GM19239 (cell line): Measurements from ENCODE around the gene GRID2IP.
"Not testable (repeated sequence)": the region's sequence is repeated elsewhere in the genome, so short reads cannot be mapped to it uniquely, and the experiment has no call there.

Experiments used
- DNase-seq: peaks from one replicate; pipeline ENCODE4 v3.0.0; 2011; ENCODE audit warnings: low spot score; ENCODE audit not compliant: insufficient read length
- FAIRE-seq: peaks from 2 replicates; lab custom pipeline; 2011; peaks lifted over from hg19 to GRCh38; lab: Jason Lieb, UNC

The GRID2IP gene

GRCh38 chr7:6551016-6551511, at the start of gene GRID2IP:
TSS of gene GRID2IP (minus strand) at chr7:6551461. CDS start at chr7:6551436, 25 bp downstream.
- no peak for FAIRE-seq

GRCh38 chr7:6600093-6600492, 48.8 kb upstream of the GRID2IP start:
- FAIRE-seq (no peak), DNase-seq (no peak)

More at GRCh38 chr7:6551016-6551511, at the start of gene GRID2IP:
- DNase-seq: no peak

- DNase-seq (no peak), FAIRE-seq (no peak)
Observed at GRCh38 chr7:6590645-6591110, 39.4 kb upstream of the GRID2IP start.

- peak; percentile 85 for DNase-seq
Observed at GRCh38 chr7:6589829-6590644, 38.8 kb upstream of the GRID2IP start, which contains the start of gene INTS15. TSS of gene INTS15 (plus strand) at chr7:6590021. CDS start at chr7:6590284, 263 bp downstream.

GRCh38 chr7:6589151-6589828, 38.0 kb upstream of the GRID2IP start:
- FAIRE-seq (no peak), DNase-seq (no peak)

More at GRCh38 chr7:6589829-6590644, 38.8 kb upstream of the GRID2IP start, which contains the start of gene INTS15:
- FAIRE-seq: peak; percentile 45

GRCh38 chr7:6588566-6588965, 37.3 kb upstream of the GRID2IP start:
- no peak for DNase-seq
- FAIRE-seq: no peak

GRCh38 chr7:6585746-6586432, 34.6 kb upstream of the GRID2IP start:
- not testable (repeated sequence) for DNase-seq, FAIRE-seq

- no peak for FAIRE-seq
Observed at GRCh38 chr7:6579446-6579845, 28.2 kb upstream of the GRID2IP start.

GRCh38 chr7:6578114-6579084, 27.1 kb upstream of the GRID2IP start:
- FAIRE-seq (no peak), DNase-seq (no peak)

More at GRCh38 chr7:6579446-6579845, 28.2 kb upstream of the GRID2IP start:
- no peak for DNase-seq

GRCh38 chr7:6577369-6578113, 26.3 kb upstream of the GRID2IP start, which contains the start of gene ZDHHC4:
TSS of gene ZDHHC4 (plus strand) at chr7:6577454. CDS start at chr7:6580562, 3,108 bp downstream.
- DNase-seq: peak; percentile 99
- peak; percentile 51 for FAIRE-seq

- FAIRE-seq, DNase-seq: not testable (repeated sequence)
Observed at GRCh38 chr7:6576867-6577368, 25.7 kb upstream of the GRID2IP start.

- DNase-seq (no peak), FAIRE-seq (no peak)
Observed at GRCh38 chr7:6576024-6576866, 25.0 kb upstream of the GRID2IP start.

- FAIRE-seq: no peak
- no peak for DNase-seq
Observed at GRCh38 chr7:6575281-6576023, 24.2 kb upstream of the GRID2IP start.

- DNase-seq (no peak), FAIRE-seq (no peak)
Observed at GRCh38 chr7:6571160-6571779, 20.0 kb upstream of the GRID2IP start.

- FAIRE-seq: no peak
- DNase-seq: no peak
Observed at GRCh38 chr7:6567886-6568285, 16.6 kb upstream of the GRID2IP start.

GRCh38 chr7:6565655-6566054, 14.4 kb upstream of the GRID2IP start:
- FAIRE-seq: no peak
- DNase-seq: no peak
